DOHH2 (cell line): ENCODE measurements around the gene MICAL2.

Experiments used
- H3F3A ChIP-seq: fragments of 200-600 bp; sonication (generic), shearing (Covaris generic); 2 replicates; pipeline ENCODE4 v1.6.0; 2016; ENCODE audit warnings: antibody characterized with exemption, mild to moderate bottlenecking; ENCODE audit not compliant: control insufficient read depth, insufficient read depth
- H3K27ac ChIP-seq: fragments of 200-600 bp; sonication (generic); 2 replicates; pipeline ENCODE4 v1.5.1; 2014; ENCODE audit warnings: low read depth, mild to moderate bottlenecking, low read length, moderate library complexity
- H3K27me3 ChIP-seq: fragments of 200-600 bp; sonication (generic); 2 replicates; pipeline ENCODE4 v1.6.1; 2014; ENCODE audit warnings: mild to moderate bottlenecking, low read length, mixed read lengths; ENCODE audit not compliant: control insufficient read depth
- H3K36me3 ChIP-seq: fragments of 200-600 bp; sonication (generic); 2 replicates; pipeline ENCODE4 v1.6.1; 2014; ENCODE audit warnings: mild to moderate bottlenecking, low read length, moderate library complexity, mixed read lengths; ENCODE audit not compliant: control insufficient read depth
- H3K4me1 ChIP-seq: fragments of 200-600 bp; sonication (generic); 2 replicates; pipeline ENCODE4 v1.6.1; 2014; ENCODE audit warnings: mild to moderate bottlenecking, low read length, mixed read lengths; ENCODE audit not compliant: control insufficient read depth
- H3K4me2 ChIP-seq: fragments of 200-600 bp; sonication (generic); 2 replicates; pipeline ENCODE4 v1.6.0; 2014; ENCODE audit warnings: mild to moderate bottlenecking, low read length, moderate library complexity
- H3K4me3 ChIP-seq: fragments of 200-600 bp; sonication (generic); 2 replicates; pipeline ENCODE4 v1.5.1; 2014; ENCODE audit warnings: mild to moderate bottlenecking, low read length, mixed read lengths
- H3K79me2 ChIP-seq: fragments of 200-600 bp; sonication (generic); 2 replicates; pipeline ENCODE4 v1.6.1; 2014; ENCODE audit warnings: mild to moderate bottlenecking, low read length, mixed read lengths; ENCODE audit not compliant: control insufficient read depth
- H3K9me2 ChIP-seq: fragments of 200-600 bp; sonication (generic); replicated peaks from 2 replicates; pipeline ENCODE4 v1.6.1; 2014; ENCODE audit warnings: mild to moderate bottlenecking, low read length, mixed read lengths; ENCODE audit not compliant: control insufficient read depth
- H3K9me3 ChIP-seq: fragments of 200-600 bp; sonication (generic); 2 replicates; pipeline ENCODE4 v1.6.1; 2014; ENCODE audit warnings: antibody characterized with exemption, low read length, mixed read lengths; ENCODE audit not compliant: control insufficient read depth, insufficient read depth
- H4K20me1 ChIP-seq: fragments of 200-600 bp; sonication (generic); 2 replicates; pipeline ENCODE4 v1.6.0; 2014; ENCODE audit warnings: low read depth, mild to moderate bottlenecking, antibody characterized with exemption, low read length, moderate library complexity; ENCODE audit not compliant: control insufficient read depth, insufficient read depth
- EZH2phosphoT487 ChIP-seq: fragments of 200-600 bp; sonication (generic); IDR thresholded peaks from 2 replicates; pipeline ENCODE4 v1.6.1; 2017; ENCODE audit warnings: borderline replicate concordance, mild to moderate bottlenecking, antibody characterized with exemption, low read length, moderate library complexity, mixed read lengths
- TF ChIP-seq, protein P1 (sequence below): fragments of 200-600 bp; sonication (generic); IDR thresholded peaks from one replicate; pipeline ENCODE4 v1.5.1; 2014; ENCODE audit warnings: antibody characterized with exemption, mild to moderate bottlenecking, low read depth, low read length; ENCODE audit not compliant: poor library complexity, severe bottlenecking

Gene MICAL2

DNA sequence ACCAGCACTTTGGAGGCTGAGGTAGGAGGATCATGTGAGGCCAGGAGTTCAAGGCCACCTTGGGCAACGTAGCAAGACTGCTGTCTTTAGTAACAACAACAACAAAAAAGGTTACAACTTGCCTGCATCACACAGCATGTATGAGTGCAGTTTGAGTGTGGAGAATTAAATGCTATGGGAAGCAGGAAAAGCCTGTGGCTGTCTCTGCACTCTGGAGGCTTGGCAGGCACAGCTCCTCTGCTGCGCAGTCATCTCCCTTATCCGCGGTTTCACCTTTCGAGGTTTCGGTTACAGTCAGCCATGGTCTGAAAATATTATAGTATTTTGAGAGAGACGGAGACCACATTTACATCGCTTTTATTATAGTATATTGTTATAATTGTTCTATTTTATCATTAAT, 2.9 kb downstream of the MICAL2 start:
- H4K20me1 ChIP-seq = no peaks in the 10 kb centered on the region
- no peaks in the 10 kb centered on the region for H3K9me3 ChIP-seq
- H3K4me3 ChIP-seq = no peak overlapping the region
- H3K36me3 ChIP-seq = no peaks in the 10 kb centered on the region
- H3K27ac ChIP-seq = no peak overlapping the region
- H3K4me1 ChIP-seq = no peaks in the 10 kb centered on the region
- H3K4me2 ChIP-seq = no peak overlapping the region
- H3F3A ChIP-seq = no peaks in the 10 kb centered on the region
- H3K9me2 ChIP-seq = no peaks in the 10 kb centered on the region
- no peaks in the 10 kb centered on the region for H3K27me3 ChIP-seq
- TF ChIP-seq, protein P1, sequence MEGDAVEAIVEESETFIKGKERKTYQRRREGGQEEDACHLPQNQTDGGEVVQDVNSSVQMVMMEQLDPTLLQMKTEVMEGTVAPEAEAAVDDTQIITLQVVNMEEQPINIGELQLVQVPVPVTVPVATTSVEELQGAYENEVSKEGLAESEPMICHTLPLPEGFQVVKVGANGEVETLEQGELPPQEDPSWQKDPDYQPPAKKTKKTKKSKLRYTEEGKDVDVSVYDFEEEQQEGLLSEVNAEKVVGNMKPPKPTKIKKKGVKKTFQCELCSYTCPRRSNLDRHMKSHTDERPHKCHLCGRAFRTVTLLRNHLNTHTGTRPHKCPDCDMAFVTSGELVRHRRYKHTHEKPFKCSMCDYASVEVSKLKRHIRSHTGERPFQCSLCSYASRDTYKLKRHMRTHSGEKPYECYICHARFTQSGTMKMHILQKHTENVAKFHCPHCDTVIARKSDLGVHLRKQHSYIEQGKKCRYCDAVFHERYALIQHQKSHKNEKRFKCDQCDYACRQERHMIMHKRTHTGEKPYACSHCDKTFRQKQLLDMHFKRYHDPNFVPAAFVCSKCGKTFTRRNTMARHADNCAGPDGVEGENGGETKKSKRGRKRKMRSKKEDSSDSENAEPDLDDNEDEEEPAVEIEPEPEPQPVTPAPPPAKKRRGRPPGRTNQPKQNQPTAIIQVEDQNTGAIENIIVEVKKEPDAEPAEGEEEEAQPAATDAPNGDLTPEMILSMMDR = no peak
- TF ChIP-seq EZH2phosphoT487 = no peak
- H3K79me2 ChIP-seq = no peaks in the 10 kb centered on the region

DNA sequence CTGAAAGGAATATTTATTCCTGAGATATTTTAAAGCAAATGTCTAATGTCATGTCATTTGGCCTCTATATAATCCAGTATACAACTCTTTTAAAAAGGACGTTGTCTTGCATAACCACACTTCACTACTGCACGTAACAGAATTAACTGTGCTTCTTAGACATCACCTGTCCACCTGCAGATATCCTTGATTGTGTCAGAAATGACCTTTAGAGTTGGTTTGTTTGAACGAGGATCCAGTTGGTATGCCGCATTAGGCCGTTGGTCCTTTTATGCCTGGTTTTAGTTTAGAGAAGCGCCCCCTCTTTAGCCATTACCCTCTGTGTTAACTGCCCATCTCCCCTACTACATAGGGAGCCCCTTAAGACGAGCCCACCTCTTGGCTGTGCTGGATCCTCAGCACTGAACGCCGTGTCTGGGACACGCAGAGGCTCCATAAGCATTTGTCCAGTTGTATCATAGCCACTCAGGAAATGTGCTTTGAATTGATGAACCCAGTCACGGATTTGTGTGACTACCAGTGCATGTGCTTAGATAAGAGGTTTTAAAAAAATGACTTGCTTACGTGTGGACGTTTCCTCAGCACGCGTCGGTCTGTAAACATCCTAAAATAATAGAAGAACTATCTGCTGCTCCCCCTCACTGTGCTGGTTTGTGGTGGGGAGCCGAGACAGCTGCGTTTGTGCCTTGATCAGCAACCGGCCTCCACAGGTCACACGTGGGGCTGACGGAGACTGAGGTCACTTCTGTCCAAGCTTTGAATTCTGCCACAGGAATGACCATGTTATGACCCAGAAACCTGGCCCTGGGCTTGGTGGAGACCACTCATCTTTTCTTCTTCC, 4.0 kb downstream of the MICAL2 start:
- TF ChIP-seq, protein P1 = no peak
- TF ChIP-seq EZH2phosphoT487 = no peak
- H4K20me1 ChIP-seq = no peaks in the 10 kb centered on the region

DNA sequence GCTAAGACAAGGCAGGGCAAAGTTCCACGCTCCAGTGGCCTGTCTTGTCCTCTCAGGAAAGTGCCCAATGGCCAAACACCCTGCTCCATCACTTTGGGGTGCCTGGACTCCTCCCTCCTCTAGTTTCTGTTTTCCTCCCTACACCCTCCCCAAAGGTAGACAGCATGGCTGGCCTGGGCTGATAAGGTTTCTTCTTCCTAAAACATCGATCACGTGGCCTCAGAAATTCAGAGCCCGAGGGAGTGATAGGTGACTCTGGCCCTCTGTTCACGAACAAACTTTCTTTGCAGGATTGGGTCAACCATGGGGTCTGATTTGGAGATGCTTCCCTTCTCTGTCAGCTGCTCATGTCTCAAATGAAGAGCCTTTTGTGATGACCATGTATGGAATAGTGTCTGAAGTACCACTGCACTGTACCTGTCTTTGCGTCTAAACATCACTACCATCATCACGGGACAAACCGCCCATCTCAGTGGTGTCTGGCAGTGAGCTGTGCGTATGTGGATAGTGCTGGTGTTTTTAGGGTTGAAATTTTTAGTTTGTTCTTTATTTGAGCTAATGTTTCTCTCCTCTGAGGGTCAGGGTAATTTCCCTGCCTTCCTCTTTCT, 6.1 kb downstream of the MICAL2 start:
- Histone ChIP-seq H3K4me1 (no peaks in the 10 kb centered on the region), H3K79me2 (no peaks in the 10 kb centered on the region), H4K20me1 (no peaks in the 10 kb centered on the region), H3K4me3 (no peak overlapping the region), H3K9me3 (no peaks in the 10 kb centered on the region), H3K4me2 (no peak overlapping the region), H3K36me3 (no peaks in the 10 kb centered on the region), H3K27me3 (no peaks in the 10 kb centered on the region), H3K9me2 (no peaks in the 10 kb centered on the region), H3F3A (no peaks in the 10 kb centered on the region), H3K27ac (no peak overlapping the region)
- TF ChIP-seq, protein P1 = no peak
- no peak for TF ChIP-seq EZH2phosphoT487

More for the DNA sequence above, 4.0 kb downstream of the MICAL2 start:
- no peaks in the 10 kb centered on the region for H3K9me3 ChIP-seq
- H3K4me1 ChIP-seq = no peaks in the 10 kb centered on the region
- no peaks in the 10 kb centered on the region for H3K36me3 ChIP-seq
- no peak overlapping the region for H3K4me2 ChIP-seq
- H3K4me3 ChIP-seq = no peak overlapping the region
- H3F3A ChIP-seq = no peaks in the 10 kb centered on the region
- no peaks in the 10 kb centered on the region for H3K27me3 ChIP-seq
- no peaks in the 10 kb centered on the region for H3K79me2 ChIP-seq
- no peak overlapping the region for H3K27ac ChIP-seq
- H3K9me2 ChIP-seq = no peaks in the 10 kb centered on the region
